Measurements from ENCODE around the gene SIRT7. TPM values are rescaled to one million over a fixed set of nuclear protein-coding genes. Genes with fewer than 3 reads are reported as not detected.
A peak's percentile ranks its signal among the peaks of the same experiment; 100 is the strongest.

The SIRT7 gene
- total RNA-seq, 1 donor, result 21.6 TPM

DNA sequence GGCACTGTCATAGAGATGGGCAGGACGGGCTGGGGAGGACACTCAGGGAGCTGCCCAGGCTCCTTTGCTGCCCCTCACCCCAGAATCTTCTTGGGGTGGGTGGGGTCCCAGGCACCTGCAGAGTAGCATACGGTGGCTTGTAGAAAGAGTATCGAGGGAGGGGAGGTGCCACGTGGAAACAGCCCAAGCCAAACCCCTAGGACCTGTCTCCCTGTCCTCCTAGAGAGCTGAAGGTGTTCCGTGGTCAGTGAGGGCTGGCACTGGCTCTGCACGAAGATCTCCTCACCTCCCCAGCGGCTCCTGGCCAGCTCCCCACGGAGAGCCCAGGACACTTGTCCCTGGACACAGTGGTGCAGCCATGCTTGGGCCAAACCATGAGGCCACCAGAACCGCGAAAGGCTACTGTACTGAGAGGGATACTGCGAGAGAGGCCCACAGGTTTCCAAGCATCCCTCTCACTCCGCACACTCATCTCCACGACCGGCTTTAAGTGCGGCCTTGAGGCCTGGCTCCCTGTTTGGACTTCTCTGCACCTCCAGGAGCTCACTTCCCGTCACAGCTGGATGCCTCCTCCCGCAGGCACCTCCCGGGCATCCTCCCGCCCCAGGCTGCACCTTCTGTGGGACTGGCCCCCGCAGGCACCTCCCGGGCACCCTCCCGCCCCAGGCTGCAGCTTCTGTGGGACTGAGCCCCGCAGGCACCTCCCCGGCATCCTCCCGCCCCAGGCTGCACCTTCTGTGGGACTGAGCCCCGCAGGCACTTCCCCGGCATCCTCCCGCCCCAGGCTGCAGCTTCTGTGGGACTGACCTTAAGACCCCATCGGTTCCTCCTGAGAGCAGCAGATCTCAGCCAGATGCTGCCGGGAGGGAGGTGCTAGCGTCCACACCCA is 11.5 kb upstream of the SIRT7 start:
- Histone ChIP-seq H3K4me1 (ENCODE audit: insufficient read depth, low read length) (peaks cover 34% of the 10 kb centered on the region), H3K27me3 (ENCODE audit: insufficient read depth, low read length) (peaks cover 16% of the 10 kb centered on the region), H3K4me3 (ENCODE audit: low read length) (no peak overlapping the region), H3K9me3 (ENCODE audit: low read depth, low read length) (no peaks in the 10 kb centered on the region)

DNA sequence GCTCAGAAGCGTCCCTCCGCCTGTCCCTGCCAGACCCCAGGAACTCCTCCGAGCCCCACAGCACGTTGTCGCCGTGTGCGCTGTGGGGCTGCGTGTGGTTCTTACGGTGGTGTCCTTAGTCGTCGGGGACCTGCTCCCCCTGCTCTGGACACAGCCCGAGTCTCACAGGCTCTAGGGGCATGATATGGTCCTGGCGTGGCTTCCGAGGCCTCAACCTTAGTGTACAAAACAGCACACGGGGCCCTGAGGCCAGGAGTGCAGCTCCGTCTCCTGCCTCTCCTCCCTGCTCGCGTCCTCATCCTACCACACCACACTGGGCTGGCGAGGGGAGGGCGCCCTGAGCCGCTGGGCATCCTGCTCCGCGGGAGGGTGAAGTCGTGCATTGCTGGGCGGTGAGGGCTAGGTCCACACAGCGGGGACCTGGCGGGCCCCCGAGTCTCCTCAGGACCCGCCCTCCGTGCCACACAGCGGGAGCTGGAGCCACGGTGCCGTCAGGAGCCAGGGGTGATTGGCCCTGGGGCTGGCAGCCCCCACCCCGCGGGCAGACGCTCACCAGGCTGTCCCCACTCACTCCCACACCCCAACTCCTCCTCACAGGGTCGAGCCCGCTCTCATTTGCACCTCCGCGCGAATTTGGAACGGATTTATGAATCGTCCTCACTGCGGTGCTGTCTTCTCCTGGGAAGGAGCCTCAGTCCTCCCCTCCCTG is 10.7 kb upstream of the SIRT7 start:
- Histone ChIP-seq H3K4me1 (ENCODE audit: insufficient read depth, low read length) (peaks cover 42% of the 10 kb centered on the region), H3K4me3 (ENCODE audit: low read length) (no peak overlapping the region), H3K27me3 (ENCODE audit: insufficient read depth, low read length) (peaks cover 16% of the 10 kb centered on the region), H3K9me3 (ENCODE audit: low read depth, low read length) (no peaks in the 10 kb centered on the region)

DNA sequence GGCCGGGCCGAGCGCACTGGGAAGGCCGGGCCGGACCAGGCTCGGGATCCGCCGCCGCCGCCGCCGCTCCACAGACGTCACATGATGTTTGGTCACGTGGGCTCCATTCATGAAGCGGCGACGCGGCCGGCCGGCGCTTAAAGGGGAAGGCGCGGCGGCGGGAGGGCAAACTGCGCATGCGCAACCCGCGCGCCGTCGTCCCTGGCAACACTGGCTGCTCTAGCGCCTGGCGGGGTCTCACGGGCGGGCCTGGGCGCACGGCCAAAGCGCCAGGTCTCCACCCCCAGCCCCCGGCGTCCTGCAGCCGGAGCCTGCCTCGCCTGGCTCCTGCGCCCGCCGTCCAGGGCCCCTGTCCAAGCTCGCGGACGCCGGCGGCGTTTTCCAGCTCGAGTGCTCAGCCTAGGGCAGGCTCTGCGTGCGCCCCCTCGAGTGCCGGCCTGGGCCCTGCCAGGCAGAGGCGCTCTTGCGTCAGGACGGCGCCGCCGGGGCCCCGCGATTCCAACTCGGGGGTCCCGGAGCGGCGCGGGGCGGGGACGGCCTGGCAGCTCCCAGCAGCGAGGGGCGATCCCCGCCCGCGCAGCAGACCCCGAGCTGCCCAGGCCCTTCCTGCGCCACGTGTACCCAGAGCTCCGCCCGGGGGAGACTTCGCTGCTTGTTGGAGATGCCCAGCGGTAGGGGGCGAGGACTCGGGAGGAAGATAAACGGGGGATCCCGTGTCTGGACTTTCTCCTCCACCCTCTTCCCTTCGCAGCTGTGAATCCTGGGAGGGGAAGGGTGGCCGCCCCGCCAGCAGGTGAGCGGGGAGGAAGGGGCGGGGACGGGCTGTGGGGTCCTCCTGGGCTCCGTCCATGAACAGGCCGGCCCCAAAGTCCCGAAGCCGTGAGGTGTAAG is 9.9 kb upstream of the SIRT7 start, which contains the start of gene MAFG:
Gene MAFG, minus strand, starts transcription at position 83 of the 891 bp plus-strand sequence. CDS start 4,550 bp downstream, outside the sequence.
- Histone ChIP-seq H3K4me3 (ENCODE audit: low read length) (peak within 1 kb of the TSS; percentile 60), H3K27me3 (ENCODE audit: insufficient read depth, low read length) (peaks cover 16% of the 10 kb centered on the region), H3K4me1 (ENCODE audit: insufficient read depth, low read length) (peaks cover 45% of the 10 kb centered on the region), H3K9me3 (ENCODE audit: low read depth, low read length) (no peaks in the 10 kb centered on the region)

DNA sequence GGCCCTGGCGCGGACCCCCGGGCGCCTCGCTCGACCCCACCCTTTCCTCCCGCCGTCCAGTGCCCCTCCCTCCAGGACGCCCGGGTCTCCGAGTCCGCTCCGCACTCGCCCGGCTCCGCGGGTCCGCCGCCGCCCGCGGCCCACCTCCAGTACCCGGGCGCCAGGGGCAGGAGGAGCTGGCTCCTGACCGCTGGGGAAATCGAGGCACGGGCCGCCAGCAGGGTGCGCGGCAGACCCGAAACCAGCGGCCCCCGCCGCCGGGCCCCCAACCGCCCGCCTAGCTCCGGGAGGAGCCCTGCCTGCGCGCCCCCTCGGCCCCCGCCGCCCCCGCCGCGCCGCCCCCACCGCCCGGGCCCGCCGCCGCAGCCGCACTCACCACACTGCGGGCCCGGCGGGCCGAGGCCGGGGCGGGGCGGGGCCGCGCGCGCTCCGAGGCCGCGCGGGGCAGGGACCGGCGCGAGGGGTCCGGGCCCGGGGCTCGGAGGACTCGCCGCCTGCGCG is 9.2 kb upstream of the SIRT7 start:
- Histone ChIP-seq H3K4me1 (ENCODE audit: insufficient read depth, low read length) (peaks cover 52% of the 10 kb centered on the region), H3K9me3 (ENCODE audit: low read depth, low read length) (no peaks in the 10 kb centered on the region), H3K27me3 (ENCODE audit: insufficient read depth, low read length) (peaks cover 16% of the 10 kb centered on the region), H3K4me3 (ENCODE audit: low read length) (peak overlapping the region; percentile 60)

DNA sequence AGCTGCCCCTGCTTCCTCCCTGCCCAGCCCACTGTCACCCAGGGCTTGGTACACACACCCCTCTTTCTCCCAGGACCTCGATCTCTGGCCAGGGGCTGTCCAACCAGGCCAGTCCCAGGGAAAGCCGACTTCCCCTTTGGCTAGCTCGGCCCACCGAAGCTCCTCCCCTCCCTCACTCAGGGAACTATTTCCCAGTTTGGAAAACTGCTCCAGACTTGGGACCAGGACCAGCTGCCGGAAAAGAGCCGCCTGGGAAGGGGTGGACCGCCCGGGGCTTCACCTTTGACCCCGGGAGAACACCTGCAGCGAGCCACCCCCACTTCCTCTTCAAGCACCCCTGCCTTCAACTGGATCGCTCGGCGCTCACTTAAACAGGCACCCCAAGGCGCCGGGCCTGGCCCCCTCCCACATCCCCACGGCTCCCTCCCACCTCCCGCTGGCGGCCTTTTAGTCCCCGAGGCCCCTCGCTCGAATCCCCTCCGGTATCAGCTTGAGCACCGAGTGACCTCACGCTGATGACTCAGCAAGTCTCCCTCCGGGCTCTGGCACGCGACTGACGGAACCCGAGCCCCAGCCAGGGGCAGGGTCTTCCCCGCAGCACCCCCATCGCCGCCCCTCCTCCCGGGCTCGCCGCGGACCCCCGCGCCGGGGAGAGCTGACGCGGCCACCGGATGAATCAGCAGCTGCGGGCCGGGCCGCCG is 8.6 kb upstream of the SIRT7 start:
- peak overlapping the region; percentile 60 for H3K4me3 ChIP-seq (ENCODE audit: low read length)

DNA sequence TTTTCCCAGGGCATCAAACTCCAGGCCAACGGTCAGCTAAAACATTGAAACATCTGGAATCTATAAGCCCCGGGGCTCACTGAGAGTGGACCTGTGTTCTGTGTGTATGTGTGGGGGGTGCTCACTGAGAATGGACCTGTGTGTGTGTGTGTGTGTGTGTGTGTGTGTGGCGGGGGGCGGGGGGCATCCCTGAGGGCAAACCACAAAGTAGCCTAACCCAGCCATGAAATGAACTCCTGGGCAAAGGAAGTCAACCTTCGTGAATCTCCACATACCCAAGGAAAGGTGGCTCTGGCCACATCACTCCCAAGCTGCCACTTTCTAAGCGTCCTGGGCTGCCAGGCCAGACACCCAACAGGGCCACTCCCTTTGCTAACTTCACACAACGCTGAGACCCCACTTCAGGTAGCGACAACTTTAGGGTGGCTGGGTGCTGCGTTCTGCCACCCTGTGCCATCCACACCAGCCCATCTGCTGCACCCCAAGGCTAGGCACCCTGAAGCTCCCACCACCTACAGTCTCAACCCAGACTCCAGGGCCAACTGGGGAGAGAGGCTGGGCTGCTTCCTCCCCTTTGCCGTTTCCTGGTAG is 8.0 kb upstream of the SIRT7 start:
- Histone ChIP-seq H3K4me1 (ENCODE audit: insufficient read depth, low read length) (peaks cover 62% of the 10 kb centered on the region), H3K4me3 (ENCODE audit: low read length) (peak overlapping the region; percentile 60), H3K27me3 (ENCODE audit: insufficient read depth, low read length) (peaks cover 16% of the 10 kb centered on the region), H3K9me3 (ENCODE audit: low read depth, low read length) (no peaks in the 10 kb centered on the region)

More for the DNA sequence above, 8.6 kb upstream of the SIRT7 start:
- peaks cover 58% of the 10 kb centered on the region for H3K4me1 ChIP-seq (ENCODE audit: insufficient read depth, low read length)
- no peaks in the 10 kb centered on the region for H3K9me3 ChIP-seq (ENCODE audit: low read depth, low read length)
- H3K27me3 ChIP-seq (ENCODE audit: insufficient read depth, low read length), result peaks cover 16% of the 10 kb centered on the region

DNA sequence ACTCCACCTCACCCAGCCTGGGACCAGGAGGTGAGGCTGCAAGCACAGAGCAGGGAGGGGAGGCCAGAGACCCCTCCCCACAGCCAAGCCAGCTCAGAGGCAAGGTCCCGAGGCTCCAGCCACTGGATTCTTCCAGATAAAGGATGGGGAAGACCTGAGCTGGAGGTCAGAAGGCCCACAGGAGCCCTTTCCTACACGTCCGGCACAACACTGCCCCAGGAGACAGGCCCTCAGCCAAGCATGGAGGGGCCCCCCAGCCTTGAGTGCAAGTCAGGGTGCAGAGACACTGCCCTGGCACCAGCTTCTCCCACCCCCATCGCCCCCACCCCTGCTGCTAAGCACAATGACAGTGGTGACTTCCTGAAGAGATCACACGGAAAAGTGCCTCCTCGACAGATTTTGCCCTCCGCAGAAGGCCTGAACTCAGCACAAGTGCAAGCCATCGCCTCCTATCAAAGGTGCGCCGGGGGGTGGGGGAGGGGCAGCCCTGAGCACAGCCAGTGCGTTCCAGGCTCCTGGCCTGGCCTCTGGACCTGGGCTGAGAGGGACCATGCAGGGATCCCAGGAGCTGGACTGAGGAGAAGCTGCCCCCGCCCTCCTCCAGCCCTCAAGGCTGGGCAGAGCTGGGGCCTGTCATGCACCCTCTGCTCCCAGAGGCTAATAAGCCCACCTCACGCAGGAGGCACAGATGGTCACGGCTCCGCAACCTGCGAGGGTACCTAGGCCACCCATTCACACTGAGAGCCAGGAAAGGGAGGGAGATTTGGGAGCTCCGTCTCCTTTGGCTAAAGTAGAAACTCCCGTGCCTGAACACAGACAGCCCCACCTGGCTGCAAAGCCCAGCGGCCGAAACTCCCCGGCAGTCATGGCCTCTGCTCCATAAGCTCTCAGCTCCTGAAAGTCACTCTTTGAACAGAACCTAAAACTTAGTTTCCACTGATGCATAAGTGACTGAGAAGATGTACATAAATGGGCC is 6.9 kb upstream of the SIRT7 start:
- Histone ChIP-seq H3K4me3 (ENCODE audit: low read length) (peak overlapping the region; percentile 36), H3K27me3 (ENCODE audit: insufficient read depth, low read length) (peaks cover 16% of the 10 kb centered on the region)

DNA sequence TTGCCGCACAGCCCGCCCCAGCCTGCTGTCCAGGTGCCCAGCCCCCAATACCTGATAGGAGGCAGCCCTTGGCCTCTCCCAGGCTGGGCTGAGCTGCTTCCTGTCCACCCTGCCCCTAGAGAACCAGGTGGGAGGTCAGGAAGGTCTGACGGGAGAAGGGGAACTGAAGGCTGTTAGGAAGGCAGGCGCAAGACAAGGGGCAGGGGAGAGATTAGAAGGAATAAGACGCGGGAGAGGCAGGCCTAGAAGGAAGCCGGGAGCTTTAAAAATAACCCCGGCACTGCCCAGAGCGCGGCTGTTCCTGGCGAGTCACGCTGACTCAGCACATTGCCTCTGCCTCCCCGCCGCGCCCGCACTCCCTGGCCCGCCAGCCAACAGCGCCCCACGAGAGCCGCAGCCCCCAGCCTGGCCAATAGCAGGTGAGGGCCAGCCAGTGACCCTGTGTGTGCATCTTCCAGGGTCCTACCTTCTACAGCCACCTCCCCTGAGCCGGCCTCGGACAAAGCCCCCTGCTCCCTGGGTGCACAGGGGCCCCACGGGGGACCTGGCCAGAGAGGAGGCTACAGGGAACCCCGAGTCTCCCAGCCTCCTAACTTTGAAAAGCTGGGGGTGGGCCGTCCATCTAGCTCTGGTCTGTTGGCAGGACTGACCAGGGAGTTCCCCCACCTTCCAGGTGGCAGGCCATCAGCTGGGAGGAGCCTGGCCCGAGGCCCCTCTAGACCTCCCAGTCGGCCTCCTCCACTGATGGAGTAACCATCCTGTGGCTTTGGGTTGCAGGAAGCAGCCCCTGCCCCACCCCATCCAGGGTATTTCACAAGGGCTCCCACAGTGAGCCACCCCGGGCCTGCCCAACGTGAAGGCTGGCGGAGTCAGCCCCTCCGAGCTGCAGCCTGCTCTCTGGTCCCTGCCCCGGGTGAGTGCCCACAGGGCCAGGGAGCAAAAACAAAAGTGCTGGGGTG is 5.6 kb upstream of the SIRT7 start:
- H3K4me3 ChIP-seq (ENCODE audit: low read length), result peak overlapping the region; percentile 36
- peaks cover 83% of the 10 kb centered on the region for H3K4me1 ChIP-seq (ENCODE audit: insufficient read depth, low read length)
- no peaks in the 10 kb centered on the region for H3K9me3 ChIP-seq (ENCODE audit: low read depth, low read length)
- peaks cover 5% of the 10 kb centered on the region for H3K27me3 ChIP-seq (ENCODE audit: insufficient read depth, low read length)

More for the DNA sequence above, 6.9 kb upstream of the SIRT7 start:
- Histone ChIP-seq H3K4me1 (ENCODE audit: insufficient read depth, low read length) (peaks cover 73% of the 10 kb centered on the region), H3K9me3 (ENCODE audit: low read depth, low read length) (no peaks in the 10 kb centered on the region)

DNA sequence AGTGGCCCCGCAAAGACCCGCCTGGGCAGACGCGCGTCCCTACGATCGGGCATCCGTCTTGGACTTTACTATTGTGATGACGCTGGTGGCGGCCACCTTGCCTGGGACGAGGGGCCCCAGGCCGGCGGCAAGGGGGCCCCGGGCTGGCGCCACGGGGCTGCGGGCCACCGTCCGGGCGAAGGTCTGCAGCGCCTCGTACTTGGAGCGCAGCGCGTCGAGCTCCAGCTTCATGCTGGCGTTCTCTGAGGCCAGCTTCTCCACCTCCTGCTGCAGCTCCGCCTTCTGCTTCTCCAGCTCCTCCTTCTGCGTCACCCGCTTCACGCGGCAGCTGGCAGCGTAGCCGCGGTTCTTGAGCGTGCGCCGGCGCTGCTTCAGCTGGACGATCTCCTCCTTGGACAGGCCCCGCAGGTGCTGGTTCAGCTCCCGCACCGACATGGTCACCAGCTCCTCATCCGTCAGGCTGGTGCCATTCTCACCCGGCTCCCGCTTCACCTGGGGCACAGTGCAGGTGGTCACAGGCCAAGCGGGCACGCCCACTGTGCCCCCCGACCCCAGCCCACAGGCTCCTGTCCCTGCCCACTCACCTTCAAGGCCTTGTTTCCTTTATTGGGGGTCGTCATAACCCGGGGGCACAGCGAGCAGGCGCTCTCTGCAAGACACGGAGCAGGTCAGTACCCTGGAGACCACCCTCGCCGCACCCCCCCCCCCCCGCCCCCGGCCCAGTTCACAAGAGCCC is 4.8 kb upstream of the SIRT7 start:
- Histone ChIP-seq H3K4me1 (ENCODE audit: insufficient read depth, low read length) (peaks cover 80% of the 10 kb centered on the region), H3K9me3 (ENCODE audit: low read depth, low read length) (no peaks in the 10 kb centered on the region), H3K4me3 (ENCODE audit: low read length) (no peak overlapping the region), H3K27me3 (ENCODE audit: insufficient read depth, low read length) (no peaks in the 10 kb centered on the region)

DNA sequence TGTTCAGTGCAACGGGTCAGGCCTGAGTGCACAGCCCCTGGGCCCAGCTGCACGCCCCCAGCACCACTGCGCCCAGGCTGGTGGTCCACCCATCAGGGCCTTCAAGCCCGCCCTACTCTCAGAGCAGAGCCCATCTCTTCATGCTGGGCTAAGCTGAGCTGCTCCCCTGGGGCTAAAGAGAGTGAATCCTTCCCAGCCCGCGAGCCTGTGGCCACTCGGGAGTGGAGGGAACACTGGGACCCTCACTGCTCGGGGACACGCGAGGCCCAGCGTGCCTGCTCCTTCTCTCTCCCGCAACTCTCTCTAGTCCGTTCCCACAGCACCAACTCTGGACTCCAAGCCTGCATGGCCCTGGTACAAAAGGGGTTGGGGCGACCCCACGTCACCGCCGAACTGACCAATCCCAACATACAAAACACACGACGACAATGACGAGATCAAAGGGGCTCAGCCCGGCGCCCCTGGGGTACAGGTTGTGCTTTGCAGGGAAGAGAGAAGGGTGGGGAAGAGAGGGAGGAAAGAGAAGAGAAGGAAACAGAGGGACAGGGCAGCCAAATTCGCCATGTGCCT is 4.1 kb upstream of the SIRT7 start:
- H3K9me3 ChIP-seq (ENCODE audit: low read depth, low read length), result no peaks in the 10 kb centered on the region
- no peak overlapping the region for H3K4me3 ChIP-seq (ENCODE audit: low read length)
- H3K27me3 ChIP-seq (ENCODE audit: insufficient read depth, low read length), result no peaks in the 10 kb centered on the region
- peaks cover 84% of the 10 kb centered on the region for H3K4me1 ChIP-seq (ENCODE audit: insufficient read depth, low read length)

DNA sequence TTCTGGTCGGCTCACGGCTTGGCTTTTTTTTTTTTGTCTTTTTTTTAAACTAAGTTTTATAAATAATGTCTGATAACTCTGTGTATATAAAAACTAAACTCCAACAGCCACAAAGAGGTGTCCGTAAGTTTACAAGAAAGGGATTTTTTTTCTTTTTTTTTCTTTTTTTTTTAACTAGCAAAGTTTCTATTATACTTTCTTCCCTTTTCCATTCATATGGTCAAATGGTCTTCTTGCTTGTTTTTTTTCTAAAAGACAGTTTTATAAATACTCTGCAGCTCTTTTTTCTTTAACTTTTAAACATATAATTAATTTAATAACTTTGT is 3.5 kb upstream of the SIRT7 start:
- Histone ChIP-seq H3K4me3 (ENCODE audit: low read length) (no peak overlapping the region), H3K27me3 (ENCODE audit: insufficient read depth, low read length) (no peaks in the 10 kb centered on the region), H3K4me1 (ENCODE audit: insufficient read depth, low read length) (peaks cover 88% of the 10 kb centered on the region), H3K9me3 (ENCODE audit: low read depth, low read length) (no peaks in the 10 kb centered on the region)
